ENCODE measurements around the gene NFASC. TPM values are rescaled to one million over a fixed set of nuclear protein-coding genes. Genes with fewer than 3 reads are reported as not detected.

The NFASC gene
- total and polyA plus RNA-seq, 7 experiments from 2014 or later = 0.31 TPM; not detected in 6

DNA sequence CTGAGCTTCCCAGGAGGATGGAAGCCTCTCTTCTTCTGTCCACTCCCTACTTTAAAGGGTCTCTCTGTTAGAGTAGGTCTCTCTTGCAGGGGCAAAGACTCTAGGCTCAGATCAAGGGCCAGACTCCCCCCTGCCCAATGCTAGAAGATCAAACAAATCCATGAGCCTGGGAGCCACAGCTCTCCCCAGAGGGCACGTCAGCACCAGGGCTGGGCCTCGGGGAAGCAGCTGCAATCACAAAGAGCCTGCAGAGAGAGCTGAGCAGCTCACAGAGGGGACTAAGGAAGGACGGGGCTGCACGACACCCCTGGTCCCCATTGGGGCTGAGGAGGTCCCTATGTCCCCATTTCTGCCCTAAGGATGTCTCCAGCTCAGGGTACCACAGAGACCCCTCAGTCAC, 176.2 kb downstream of the NFASC start:
- H3K4me1 Mint-ChIP-seq = no peaks in the 10 kb centered on the region
- intact Hi-C loops (cut with micrococcal nuclease) = no loop called here
- H3K4me1 ChIP-seq (ENCODE audit: control insufficient read depth in 2 of 2, insufficient read depth in 2 of 2, low read length in 2 of 2) = no peaks in the 10 kb centered on the region
- no peaks in the 10 kb centered on the region for H3K9me3 ChIP-seq (ENCODE audit: control insufficient read depth in 2 of 3, low read length in 3 of 3)
- no peaks in the 10 kb centered on the region for H3K9me3 Mint-ChIP-seq
- ChIA-PET POLR2A (no interaction called here), CTCF (interaction anchor here (0.7 kb wide), 1 partner anchor 17 kb away, joined by 3 read pairs; no protein-coding TSS in a partner anchor)
- H3K27ac ChIP-seq (ENCODE audit: low read depth, low read length) = no peak overlapping the region
- no peaks in the 10 kb centered on the region for H3K36me3 ChIP-seq (ENCODE audit: control insufficient read depth in 2 of 3, insufficient read depth in 3 of 3, low read length in 3 of 3)
- no peaks in the 10 kb centered on the region for H3K27me3 ChIP-seq (ENCODE audit: control insufficient read depth in 2 of 2, insufficient read depth in 2 of 2, low read length in 2 of 2)
- ATAC-seq (no peak), DNase-seq (no peak)
- H3K27ac Mint-ChIP-seq = no peak overlapping the region
- no peak overlapping the region for H3K4me3 Mint-ChIP-seq
- no peak overlapping the region for H3K4me3 ChIP-seq (ENCODE audit: low read length)
- peaks cover 23 to 52% (median 42%) of the 10 kb centered on the region in 5 donors for H3K27me3 Mint-ChIP-seq
- no peaks in the 10 kb centered on the region for H3K36me3 Mint-ChIP-seq

DNA sequence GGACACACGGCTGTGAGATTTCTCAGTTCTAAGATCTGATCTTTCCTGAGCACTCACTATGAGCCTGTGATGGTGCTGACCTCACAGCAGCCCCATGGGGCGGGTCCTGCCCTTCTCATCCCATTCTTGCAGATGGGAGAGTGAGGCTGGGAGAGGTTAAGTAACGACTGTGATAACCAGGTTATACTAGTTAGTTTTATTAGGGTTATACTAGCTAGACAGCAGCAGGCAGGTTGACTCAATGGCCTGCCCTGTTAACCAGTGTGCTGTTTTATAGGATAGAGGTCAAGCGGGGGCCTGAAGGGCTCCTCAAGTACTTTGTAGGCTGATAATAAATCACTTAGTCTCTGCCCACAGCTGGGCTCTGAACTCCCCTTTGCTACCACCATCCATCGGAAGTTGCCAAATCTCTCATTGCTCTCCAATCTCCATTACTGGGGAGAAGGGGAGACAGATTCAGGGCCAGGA, 177.1 kb downstream of the NFASC start:
- Mint-ChIP-seq H3K27ac (no peak overlapping the region), H3K27me3 (peaks cover 17 to 43% (median 32%) of the 10 kb centered on the region in 5 donors)

DNA sequence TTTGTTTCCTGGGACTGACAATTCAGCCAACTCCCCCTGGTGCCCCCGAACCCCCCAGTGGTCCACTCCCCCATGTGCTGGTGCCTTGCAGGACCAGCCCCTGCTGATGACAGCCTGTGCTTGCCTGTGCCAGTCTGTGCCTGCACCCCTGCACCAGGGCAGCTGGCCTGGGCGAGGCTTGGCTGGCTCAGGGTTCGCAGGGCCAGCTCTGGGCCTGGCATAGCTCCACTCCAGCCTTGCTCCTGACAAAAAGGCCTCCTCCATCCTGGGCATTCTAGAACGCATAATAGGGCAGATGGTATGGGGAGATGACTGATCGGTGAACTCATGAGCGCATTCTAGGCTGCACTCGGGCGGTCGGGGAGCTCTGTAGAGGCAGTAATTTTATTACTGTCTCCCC, 177.7 kb downstream of the NFASC start:
- Histone ChIP-seq H3K27me3 (ENCODE audit: control insufficient read depth in 2 of 2, insufficient read depth in 2 of 2, low read length in 2 of 2) (no peaks in the 10 kb centered on the region), H3K9me3 (ENCODE audit: control insufficient read depth in 2 of 3, low read length in 3 of 3) (no peaks in the 10 kb centered on the region), H3K4me1 (ENCODE audit: control insufficient read depth in 2 of 2, insufficient read depth in 2 of 2, low read length in 2 of 2) (no peaks in the 10 kb centered on the region), H3K27ac (ENCODE audit: low read depth, low read length) (no peak overlapping the region), H3K4me3 (ENCODE audit: low read length) (no peak overlapping the region), H3K36me3 (ENCODE audit: control insufficient read depth in 2 of 3, insufficient read depth in 3 of 3, low read length in 3 of 3) (no peaks in the 10 kb centered on the region)
- H3K36me3 Mint-ChIP-seq = no peaks in the 10 kb centered on the region
- POLR2A ChIA-PET = no interaction called here
- H3K27ac Mint-ChIP-seq = no peak overlapping the region
- DNase-seq (no peak), ATAC-seq (no peak)
- H3K4me1 Mint-ChIP-seq = no peaks in the 10 kb centered on the region
- intact Hi-C loops (cut with micrococcal nuclease) = no loop called here
- H3K27me3 Mint-ChIP-seq = peaks cover 17 to 45% (median 32%) of the 10 kb centered on the region in 5 donors
- CTCF ChIA-PET = interaction anchor here (0.6 kb wide), 1 partner anchor 17 kb away, joined by 3 read pairs; no protein-coding TSS in a partner anchor
- no peaks in the 10 kb centered on the region for H3K9me3 Mint-ChIP-seq
- H3K4me3 Mint-ChIP-seq = no peak overlapping the region

More for the DNA sequence above, 177.1 kb downstream of the NFASC start:
- no peaks in the 10 kb centered on the region for H3K36me3 ChIP-seq (ENCODE audit: control insufficient read depth in 2 of 3, insufficient read depth in 3 of 3, low read length in 3 of 3)
- H3K4me3 ChIP-seq (ENCODE audit: low read length) = no peak overlapping the region
- no peak overlapping the region for H3K27ac ChIP-seq (ENCODE audit: low read depth, low read length)
- H3K27me3 ChIP-seq (ENCODE audit: control insufficient read depth in 2 of 2, insufficient read depth in 2 of 2, low read length in 2 of 2) = no peaks in the 10 kb centered on the region
- intact Hi-C loops (cut with micrococcal nuclease) = no loop called here
- CTCF ChIA-PET = interaction anchor here (0.6 kb wide), 1 partner anchor 17 kb away, joined by 3 read pairs; no protein-coding TSS in a partner anchor
- no peaks in the 10 kb centered on the region for H3K9me3 ChIP-seq (ENCODE audit: control insufficient read depth in 2 of 3, low read length in 3 of 3)
- no peaks in the 10 kb centered on the region for H3K4me1 ChIP-seq (ENCODE audit: control insufficient read depth in 2 of 2, insufficient read depth in 2 of 2, low read length in 2 of 2)
- no peak overlapping the region for H3K4me3 Mint-ChIP-seq
- no peaks in the 10 kb centered on the region for H3K4me1 Mint-ChIP-seq
- no peak for DNase-seq
- POLR2A ChIA-PET = no interaction called here
- H3K36me3 Mint-ChIP-seq = no peaks in the 10 kb centered on the region
- no peaks in the 10 kb centered on the region for H3K9me3 Mint-ChIP-seq
- ATAC-seq = no peak

DNA sequence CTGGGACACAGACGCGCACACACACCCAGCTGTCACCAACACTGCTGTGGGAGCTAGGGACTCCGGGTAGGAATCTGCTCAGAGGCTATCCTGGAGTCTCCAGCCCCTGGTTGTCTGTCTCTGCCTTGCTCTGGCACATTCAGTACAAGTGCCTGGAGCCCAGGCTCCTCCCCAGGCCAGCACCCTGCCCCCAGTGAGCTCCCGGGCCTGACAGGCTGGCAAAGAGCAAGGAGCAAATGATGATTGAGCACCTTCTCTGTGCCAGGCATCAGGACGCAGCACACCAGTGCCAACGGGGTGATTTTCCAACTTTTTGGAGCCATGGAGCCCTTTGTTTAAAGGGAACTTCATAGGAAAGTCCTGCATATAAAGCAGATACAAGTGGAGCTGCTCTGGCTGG, 178.8 kb downstream of the NFASC start:
- Mint-ChIP-seq H3K27ac (no peak overlapping the region), H3K4me1 (no peaks in the 10 kb centered on the region), H3K27me3 (peaks cover 17 to 36% (median 23%) of the 10 kb centered on the region in 5 donors), H3K36me3 (no peaks in the 10 kb centered on the region), H3K9me3 (no peaks in the 10 kb centered on the region), H3K4me3 (no peak overlapping the region)
- H3K27me3 ChIP-seq (ENCODE audit: control insufficient read depth in 2 of 2, insufficient read depth in 2 of 2, low read length in 2 of 2) = no peaks in the 10 kb centered on the region
- H3K9me3 ChIP-seq (ENCODE audit: control insufficient read depth in 2 of 3, low read length in 3 of 3) = no peaks in the 10 kb centered on the region
- DNase-seq = no peak
- intact Hi-C loops (cut with micrococcal nuclease) = no loop called here
- H3K27ac ChIP-seq (ENCODE audit: low read depth, low read length) = no peak overlapping the region
- no peak overlapping the region for H3K4me3 ChIP-seq (ENCODE audit: low read length)
- H3K36me3 ChIP-seq (ENCODE audit: control insufficient read depth in 2 of 3, insufficient read depth in 3 of 3, low read length in 3 of 3) = no peaks in the 10 kb centered on the region
- ChIA-PET POLR2A (no interaction called here), CTCF (no interaction called here)
- ATAC-seq = no peak
- no peaks in the 10 kb centered on the region for H3K4me1 ChIP-seq (ENCODE audit: control insufficient read depth in 2 of 2, insufficient read depth in 2 of 2, low read length in 2 of 2)

DNA sequence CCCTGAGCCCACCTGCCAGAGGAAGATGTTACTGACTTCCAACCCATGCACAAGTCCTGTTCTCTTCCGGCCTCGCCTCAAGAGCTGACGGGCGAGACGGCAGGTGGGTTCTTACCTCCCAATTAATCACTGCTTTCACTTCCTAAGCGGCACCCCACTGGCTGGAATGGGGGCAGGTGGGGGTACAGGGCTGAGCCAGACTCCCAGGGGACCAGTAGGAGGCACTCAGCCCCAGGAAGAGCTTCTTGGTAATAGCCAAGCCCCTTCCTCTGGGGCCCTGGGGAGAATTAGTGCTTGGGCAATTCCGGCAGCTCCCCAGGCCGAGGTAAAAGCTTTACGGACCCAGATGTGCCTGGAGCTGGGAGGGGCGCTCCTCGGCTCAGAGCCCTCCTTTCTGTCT, 182.0 kb downstream of the NFASC start:
- H3K36me3 Mint-ChIP-seq = no peaks in the 10 kb centered on the region
- Histone ChIP-seq H3K4me1 (ENCODE audit: control insufficient read depth in 2 of 2, insufficient read depth in 2 of 2, low read length in 2 of 2) (no peaks in the 10 kb centered on the region), H3K27me3 (ENCODE audit: control insufficient read depth in 2 of 2, insufficient read depth in 2 of 2, low read length in 2 of 2) (no peaks in the 10 kb centered on the region), H3K4me3 (ENCODE audit: low read length) (no peak overlapping the region), H3K36me3 (ENCODE audit: control insufficient read depth in 2 of 3, insufficient read depth in 3 of 3, low read length in 3 of 3) (no peaks in the 10 kb centered on the region), H3K9me3 (ENCODE audit: control insufficient read depth in 2 of 3, low read length in 3 of 3) (no peaks in the 10 kb centered on the region), H3K27ac (ENCODE audit: low read depth, low read length) (no peak overlapping the region)
- no peaks in the 10 kb centered on the region for H3K9me3 Mint-ChIP-seq
- no peak overlapping the region for H3K27ac Mint-ChIP-seq
- POLR2A ChIA-PET = no interaction called here
- no peaks in the 10 kb centered on the region for H3K4me1 Mint-ChIP-seq
- ATAC-seq (no peak), DNase-seq (no peak)
- CTCF ChIA-PET = interaction anchor here (0.5 kb wide), 1 partner anchor 24 kb away, joined by 3 read pairs; no protein-coding TSS in a partner anchor
- no peak overlapping the region for H3K4me3 Mint-ChIP-seq
- peaks cover 0 to 9% (median 1%) of the 10 kb centered on the region in 5 donors for H3K27me3 Mint-ChIP-seq
- intact Hi-C loops (cut with micrococcal nuclease) = no loop called here

DNA sequence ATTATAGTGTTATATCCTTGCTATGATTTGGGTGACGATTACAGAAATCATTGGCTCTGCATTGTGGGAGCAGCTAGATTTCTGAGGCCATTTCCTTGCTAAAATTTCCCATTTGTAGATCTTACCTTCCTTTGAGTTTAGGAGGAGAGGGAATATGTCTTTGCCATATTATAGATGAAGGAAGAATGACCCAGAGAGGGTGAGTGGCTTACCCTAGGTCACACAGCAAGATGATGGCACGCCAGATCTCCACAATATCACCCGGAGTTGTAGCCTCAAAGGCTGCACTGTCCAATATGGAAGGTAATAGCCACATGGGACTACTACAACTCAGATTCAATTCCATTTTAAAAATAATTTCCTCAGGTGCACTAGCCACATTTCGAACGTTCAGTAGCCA, 182.6 kb downstream of the NFASC start:
- H3K9me3 Mint-ChIP-seq = no peaks in the 10 kb centered on the region
- DNase-seq (no peak), ATAC-seq (no peak)
- no peaks in the 10 kb centered on the region for H3K4me1 Mint-ChIP-seq
- Histone ChIP-seq H3K9me3 (ENCODE audit: control insufficient read depth in 2 of 3, low read length in 3 of 3) (no peaks in the 10 kb centered on the region), H3K27ac (ENCODE audit: low read depth, low read length) (no peak overlapping the region), H3K4me1 (ENCODE audit: control insufficient read depth in 2 of 2, insufficient read depth in 2 of 2, low read length in 2 of 2) (no peaks in the 10 kb centered on the region), H3K27me3 (ENCODE audit: control insufficient read depth in 2 of 2, insufficient read depth in 2 of 2, low read length in 2 of 2) (no peaks in the 10 kb centered on the region), H3K36me3 (ENCODE audit: control insufficient read depth in 2 of 3, insufficient read depth in 3 of 3, low read length in 3 of 3) (no peaks in the 10 kb centered on the region), H3K4me3 (ENCODE audit: low read length) (no peak overlapping the region)
- H3K36me3 Mint-ChIP-seq = no peaks in the 10 kb centered on the region
- intact Hi-C loops (cut with micrococcal nuclease) = no loop called here
- no peak overlapping the region for H3K4me3 Mint-ChIP-seq
- ChIA-PET CTCF (no interaction called here), POLR2A (no interaction called here)
- no peak overlapping the region for H3K27ac Mint-ChIP-seq
- peaks cover 0 to 8% (median 0%) of the 10 kb centered on the region in 5 donors for H3K27me3 Mint-ChIP-seq

DNA sequence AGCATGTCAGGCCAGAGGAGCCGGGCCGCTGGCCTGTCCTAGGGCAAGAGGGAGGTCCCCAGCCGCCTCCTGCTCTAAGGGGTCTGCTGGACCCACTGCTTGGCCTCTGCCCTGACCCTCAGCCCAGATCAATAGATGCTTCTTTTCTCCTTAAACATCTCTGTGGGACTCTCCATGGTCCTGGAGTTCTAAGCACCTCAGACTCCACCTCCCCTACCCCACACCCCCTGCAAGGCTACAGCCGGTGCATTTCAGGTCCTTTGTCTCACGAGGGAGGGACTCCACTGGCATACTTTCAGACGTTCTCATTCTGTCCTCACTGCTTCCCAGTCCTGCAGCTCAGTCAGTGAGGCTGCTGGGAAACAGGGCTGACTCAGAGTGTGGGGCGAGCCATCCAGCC, 183.4 kb downstream of the NFASC start:
- H3K27ac Mint-ChIP-seq = peak overlapping the region in 1 of 9 donors; percentile 21
- no peak for DNase-seq
- no peak overlapping the region for H3K27ac ChIP-seq (ENCODE audit: low read depth, low read length)
- no peaks in the 10 kb centered on the region for H3K27me3 ChIP-seq (ENCODE audit: control insufficient read depth in 2 of 2, insufficient read depth in 2 of 2, low read length in 2 of 2)
- intact Hi-C loops (cut with micrococcal nuclease) = no loop called here
- H3K4me3 Mint-ChIP-seq = no peak overlapping the region
- no peaks in the 10 kb centered on the region for H3K36me3 ChIP-seq (ENCODE audit: control insufficient read depth in 2 of 3, insufficient read depth in 3 of 3, low read length in 3 of 3)
- no peaks in the 10 kb centered on the region for H3K9me3 ChIP-seq (ENCODE audit: control insufficient read depth in 2 of 3, low read length in 3 of 3)
- no peaks in the 10 kb centered on the region for H3K36me3 Mint-ChIP-seq
- H3K4me1 Mint-ChIP-seq = no peaks in the 10 kb centered on the region
- ChIA-PET POLR2A (no interaction called here), CTCF (no interaction called here)
- no peaks in the 10 kb centered on the region for H3K9me3 Mint-ChIP-seq
- peaks cover 0 to 5% (median 0%) of the 10 kb centered on the region in 5 donors for H3K27me3 Mint-ChIP-seq
- H3K4me3 ChIP-seq (ENCODE audit: low read length) = no peak overlapping the region
- no peaks in the 10 kb centered on the region for H3K4me1 ChIP-seq (ENCODE audit: control insufficient read depth in 2 of 2, insufficient read depth in 2 of 2, low read length in 2 of 2)
- no peak for ATAC-seq
